HEK293 (cell line): Measurements from ENCODE around the gene MOK.

Source experiments
- CTCF ChIP-seq: fragments of 450-650 bp; formaldehyde crosslinking; IDR thresholded peaks from 2 replicates; pipeline ENCODE4 v1.5.1; 2016; ENCODE audit warnings: missing biosample characterization, missing genetic modification characterization
- PBX3 ChIP-seq: sonication (generic); formaldehyde crosslinking; IDR thresholded peaks from 2 replicates; pipeline ENCODE4 v1.8.1; 2022; ENCODE audit warnings: mild to moderate bottlenecking, moderate library complexity, missing genetic modification reagents
- PRDM4 ChIP-seq: fragments of 450-650 bp; formaldehyde crosslinking; IDR thresholded peaks from 2 replicates; pipeline ENCODE4 v1.5.1; 2017; ENCODE audit warnings: missing biosample characterization, missing genetic modification characterization
- TCF7L2 ChIP-seq: IDR thresholded peaks from 2 replicates; pipeline ENCODE4 v1.6.1; 2011; ENCODE audit warnings: low read depth, mild to moderate bottlenecking, inconsistent platforms, low read length, moderate library complexity, borderline replicate concordance
- ZEB2 ChIP-seq: fragments of 450-650 bp; formaldehyde crosslinking; IDR thresholded peaks from 2 replicates; pipeline ENCODE4 v1.5.1; 2016; ENCODE audit warnings: missing biosample characterization, missing genetic modification characterization
- ZNF350 ChIP-seq: fragments of 450-650 bp; formaldehyde crosslinking; IDR thresholded peaks from 2 replicates; pipeline ENCODE4 v1.5.0; 2017; ENCODE audit warnings: missing biosample characterization, mild to moderate bottlenecking, missing genetic modification characterization
- ZNF354C ChIP-seq: fragments of 450-650 bp; formaldehyde crosslinking; IDR thresholded peaks from 2 replicates; pipeline ENCODE4 v1.5.1; 2016; ENCODE audit warnings: missing biosample characterization, missing genetic modification characterization, low read depth, borderline replicate concordance
- ZNF670 ChIP-seq: fragments of 450-650 bp; formaldehyde crosslinking; IDR thresholded peaks from 2 replicates; pipeline ENCODE4 v1.5.1; 2016; ENCODE audit warnings: missing biosample characterization, missing genetic modification characterization, low read depth
- ZNF776 ChIP-seq: fragments of 450-650 bp; formaldehyde crosslinking; IDR thresholded peaks from 2 replicates; pipeline ENCODE4 v1.5.0; 2017; ENCODE audit warnings: missing biosample characterization, missing genetic modification characterization, borderline replicate concordance
- ZNF785 ChIP-seq: fragments of 450-650 bp; formaldehyde crosslinking; IDR thresholded peaks from 2 replicates; pipeline ENCODE4 v1.5.1; 2016; ENCODE audit warnings: missing biosample characterization, missing genetic modification characterization
- ZNF843 ChIP-seq: fragments of 450-650 bp; formaldehyde crosslinking; IDR thresholded peaks from 2 replicates; pipeline ENCODE4 v1.5.1; 2016; ENCODE audit warnings: missing biosample characterization, missing genetic modification characterization

DNA sequence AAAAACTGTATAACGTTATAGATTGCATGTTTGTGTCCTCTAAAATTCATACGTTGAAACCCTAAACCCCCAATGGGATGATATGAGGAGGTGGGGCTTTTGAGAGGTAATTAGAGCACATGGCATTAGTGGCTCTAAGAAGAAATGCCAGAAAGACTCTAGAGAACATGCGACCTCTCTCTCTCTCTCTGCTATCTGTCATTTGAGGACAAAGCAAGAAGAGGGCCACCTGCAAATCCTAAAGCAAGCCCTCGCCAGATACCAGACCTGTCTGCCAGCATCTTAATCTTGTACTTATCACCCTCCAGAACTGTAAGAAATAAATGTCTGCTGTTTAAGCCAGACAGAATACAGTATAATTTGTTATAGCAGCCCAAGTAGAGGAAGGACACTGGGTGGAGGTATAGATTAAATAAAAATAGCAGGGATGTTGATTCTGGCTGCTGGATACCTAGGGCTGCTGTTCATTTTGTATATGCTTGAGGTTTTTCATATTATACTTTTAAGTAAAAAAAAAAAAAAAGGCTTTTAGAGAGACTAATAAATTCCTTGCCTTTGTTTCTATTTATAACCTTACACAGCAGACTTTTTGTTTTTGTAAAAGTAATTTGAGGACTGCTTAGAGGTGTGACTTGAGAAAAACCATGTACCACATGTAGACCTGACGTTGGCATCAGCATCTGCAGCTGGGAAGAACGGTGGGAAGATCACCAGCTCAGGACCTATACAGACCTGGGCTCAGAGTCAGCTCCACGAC, 26.9 kb downstream of the MOK start:
- TF ChIP-seq ZNF843 (no peak), TCF7L2 (no peak), ZNF350 (tag by site-specific recombination) (no peak), ZNF670 (tag by site-specific recombination) (no peak), PBX3 (no peak), CTCF (no peak), PRDM4 (tag by site-specific recombination) (no peak), ZNF785 (tag by site-specific recombination) (no peak), ZNF776 (tag by site-specific recombination) (no peak), ZNF354C (tag by site-specific recombination) (no peak), ZEB2 (tag by site-specific recombination) (no peak)
